Activated CD4-positive, alpha-beta T cell treated with anti-CD3 and anti-CD28 coated beads for 36 hours (primary cell): ENCODE measurements around the gene LIMS3. TPM values are rescaled to one million over a fixed set of nuclear protein-coding genes. Genes with fewer than 3 reads are reported as not detected.
"Not testable (repeated sequence)": the region's sequence is repeated elsewhere in the genome, so short reads cannot be mapped to it uniquely, and the experiment has no call there.

Experiments used
- ATAC-seq: fragments of 200-7000 bp; cut with Tn5 transposase; one replicate; pipeline ENCODE4 v1.10.0; 2021; ENCODE audit warnings: mild to moderate bottlenecking, moderate library complexity
- CTCF ChIA-PET: fragments of 350-600 bp; sonication (Branson Sonifier 250); formaldehyde crosslinking; loops from one replicate; lab custom pipeline; 2021; ENCODE audit warnings: antibody characterized with exemption; lab: Charles Lee
- POLR2A ChIA-PET: fragments of 350-600 bp; sonication (Branson Sonifier 250); formaldehyde crosslinking; loops from one replicate; lab custom pipeline; 2021; ENCODE audit warnings: antibody characterized with exemption, inconsistent platforms; lab: Charles Lee
- DNase-seq: peaks from one replicate; pipeline ENCODE4 v3.0.0-alpha.2; 2020
- H3K27ac Mint-ChIP-seq: one replicate; pipeline ENCODE4 v1.8.0; 2021; ENCODE audit warnings: mixed read lengths
- H3K27me3 Mint-ChIP-seq: one replicate; pipeline ENCODE4 v1.8.0; 2021; ENCODE audit warnings: mixed read lengths
- H3K36me3 Mint-ChIP-seq: one replicate; pipeline ENCODE4 v1.8.0; 2021; ENCODE audit warnings: low read depth, mixed read lengths
- H3K4me1 Mint-ChIP-seq: one replicate; pipeline ENCODE4 v1.8.0; 2021; ENCODE audit warnings: mixed read lengths
- H3K4me3 Mint-ChIP-seq: one replicate; pipeline ENCODE4 v1.8.0; 2021; ENCODE audit warnings: mild to moderate bottlenecking, moderate library complexity, mixed read lengths
- H3K9me3 Mint-ChIP-seq: one replicate; pipeline ENCODE4 v1.8.0; 2021; ENCODE audit warnings: low read depth, mixed read lengths
- intact Hi-C, 2 experiments: fragments of 100-400 bp; cut with DNase I in 1 of 2; cut with micrococcal nuclease in 1 of 2; formaldehyde crosslinking; loops; one replicate each; pipeline versions ENCODE4 v1.14.2 to v1.15.1; 2022 to 2024; cut with DNase I, micrococcal nuclease
- total RNA-seq, 2 experiments: library from RNA; stranded (reverse); gene quantifications; one replicate each; pipeline ENCODE4 v1.2.3, GENCODE V29; 2021

The LIMS3 gene, protein sequence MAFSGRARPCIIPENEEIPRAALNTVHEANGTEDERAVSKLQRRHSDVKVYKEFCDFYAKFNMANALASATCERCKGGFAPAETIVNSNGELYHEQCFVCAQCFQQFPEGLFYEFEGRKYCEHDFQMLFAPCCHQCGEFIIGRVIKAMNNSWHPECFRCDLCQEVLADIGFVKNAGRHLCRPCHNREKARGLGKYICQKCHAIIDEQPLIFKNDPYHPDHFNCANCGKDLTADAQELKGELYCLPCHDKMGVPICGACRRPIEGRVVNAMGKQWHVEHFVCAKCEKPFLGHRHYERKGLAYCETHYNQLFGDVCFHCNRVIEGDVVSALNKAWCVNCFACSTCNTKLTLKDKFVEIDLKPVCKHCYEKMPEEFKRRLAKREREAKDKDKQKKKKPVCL
- total RNA-seq: under 1 TPM; 0.11 to 0.18 TPM

DNA sequence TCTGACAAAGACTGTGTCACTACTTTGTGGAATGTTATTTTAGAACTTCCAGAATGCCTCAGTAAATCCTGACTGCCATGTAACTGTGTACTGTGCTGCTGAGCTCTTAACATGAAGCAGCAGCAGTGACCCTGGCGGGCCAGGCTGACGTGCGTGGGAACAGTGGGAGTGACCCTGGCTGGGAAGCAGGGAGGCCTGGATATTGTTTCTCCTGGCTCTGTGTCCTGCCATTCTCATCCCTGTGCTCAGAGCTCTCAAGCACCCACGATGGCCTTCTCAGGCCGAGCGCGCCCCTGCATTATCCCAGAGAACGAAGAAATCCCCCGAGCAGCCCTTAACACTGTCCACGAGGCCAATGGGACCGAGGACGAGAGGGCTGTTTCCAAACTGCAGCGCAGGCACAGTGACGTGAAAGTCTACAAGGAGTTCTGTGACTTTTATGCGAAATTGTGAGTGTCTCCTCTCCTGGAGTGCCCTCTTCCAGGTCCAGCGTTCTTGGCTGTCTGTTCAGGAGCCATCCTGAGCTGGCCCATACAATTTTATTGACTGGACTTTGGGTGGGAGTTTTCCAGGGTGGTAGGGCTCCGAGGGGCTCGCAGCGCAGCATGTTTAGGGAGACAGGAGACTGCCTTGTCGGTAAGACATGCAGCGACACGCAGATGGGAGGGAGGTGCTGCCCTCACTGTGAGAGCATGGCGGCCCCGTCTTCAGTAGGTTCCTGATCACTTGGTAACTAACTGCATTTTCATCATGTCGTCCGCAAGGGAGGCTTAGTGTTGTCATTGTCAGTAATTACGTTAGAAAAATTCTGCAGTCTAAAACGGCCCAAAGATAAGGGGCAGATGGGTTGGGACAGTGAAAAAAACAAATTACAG is at the start of gene LIMS3:
Gene LIMS3 (plus strand): TSS at position 227 of the 875 bp plus-strand sequence. CDS start 41 bp downstream, at position 268.
- H3K27me3 Mint-ChIP-seq, POLR2A ChIA-PET, H3K36me3 Mint-ChIP-seq, H3K4me1 Mint-ChIP-seq, ATAC-seq, H3K4me3 Mint-ChIP-seq, CTCF ChIA-PET, H3K27ac Mint-ChIP-seq, H3K9me3 Mint-ChIP-seq, DNase-seq, intact Hi-C loops: not testable (repeated sequence)

GRCh38 chr2:109871129-109871751 is 27.2 kb upstream of the LIMS3 start:
- intact Hi-C loops, H3K36me3 Mint-ChIP-seq, H3K4me3 Mint-ChIP-seq, H3K4me1 Mint-ChIP-seq, DNase-seq, CTCF ChIA-PET, H3K27ac Mint-ChIP-seq, H3K27me3 Mint-ChIP-seq, POLR2A ChIA-PET, H3K9me3 Mint-ChIP-seq: not testable (repeated sequence)
- peak; percentile 89 for ATAC-seq

DNA sequence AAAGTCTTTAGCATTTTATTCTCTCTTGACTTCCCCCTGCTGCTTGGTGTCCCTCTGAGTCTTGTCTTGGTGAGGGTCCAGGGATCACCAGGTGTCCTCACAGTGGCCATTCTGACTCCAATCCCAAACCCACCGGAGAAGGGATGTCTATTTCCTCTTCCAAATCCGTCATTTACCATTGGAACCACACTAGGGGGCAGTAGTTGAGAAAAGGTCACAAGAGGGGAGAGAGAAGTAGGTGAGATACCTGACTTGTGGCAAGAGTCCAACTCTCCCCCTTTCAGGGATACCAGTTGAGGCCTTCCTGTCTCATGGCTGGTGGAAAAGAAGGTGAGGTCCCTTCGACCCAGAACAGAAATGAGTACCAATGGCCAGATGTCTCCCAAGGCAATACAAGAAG is 21.9 kb upstream of the LIMS3 start:
- H3K4me1 Mint-ChIP-seq, CTCF ChIA-PET, DNase-seq, H3K36me3 Mint-ChIP-seq, intact Hi-C loops, H3K4me3 Mint-ChIP-seq, H3K27ac Mint-ChIP-seq, H3K9me3 Mint-ChIP-seq, POLR2A ChIA-PET, ATAC-seq, H3K27me3 Mint-ChIP-seq: not testable (repeated sequence)

GRCh38 chr2:109882112-109882511 is 16.4 kb upstream of the LIMS3 start:
- ATAC-seq, intact Hi-C loops, H3K27ac Mint-ChIP-seq, POLR2A ChIA-PET, H3K27me3 Mint-ChIP-seq, H3K4me1 Mint-ChIP-seq, H3K36me3 Mint-ChIP-seq, H3K4me3 Mint-ChIP-seq, CTCF ChIA-PET, DNase-seq, H3K9me3 Mint-ChIP-seq: not testable (repeated sequence)

DNA sequence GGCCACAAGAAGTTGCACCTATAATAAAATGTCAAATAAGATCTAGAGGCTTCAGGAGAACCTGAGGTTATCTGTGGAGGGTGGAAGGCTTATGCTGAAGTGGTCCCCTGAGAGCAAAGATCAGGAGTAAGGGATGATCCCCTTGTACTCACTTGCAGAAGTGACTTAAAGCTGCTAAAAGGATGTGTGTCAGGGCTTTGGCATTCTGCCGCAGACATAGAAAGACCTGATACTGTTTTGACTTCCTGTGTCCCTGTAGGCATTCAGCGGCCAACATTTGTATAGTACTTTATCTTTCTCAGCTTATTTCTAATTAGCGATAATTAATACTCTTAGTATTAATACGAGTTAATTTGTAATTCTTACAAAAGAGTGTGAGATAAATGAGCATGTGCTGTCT is 10.1 kb upstream of the LIMS3 start:
- H3K9me3 Mint-ChIP-seq, H3K27ac Mint-ChIP-seq, DNase-seq, H3K36me3 Mint-ChIP-seq, ATAC-seq, H3K4me3 Mint-ChIP-seq, intact Hi-C loops, H3K4me1 Mint-ChIP-seq, H3K27me3 Mint-ChIP-seq, CTCF ChIA-PET, POLR2A ChIA-PET: not testable (repeated sequence)

- H3K27ac Mint-ChIP-seq, CTCF ChIA-PET: not testable (repeated sequence)
- peak; percentile 74 for ATAC-seq
Measured at GRCh38 chr2:109889909-109890308, 8.6 kb upstream of the LIMS3 start.

DNA sequence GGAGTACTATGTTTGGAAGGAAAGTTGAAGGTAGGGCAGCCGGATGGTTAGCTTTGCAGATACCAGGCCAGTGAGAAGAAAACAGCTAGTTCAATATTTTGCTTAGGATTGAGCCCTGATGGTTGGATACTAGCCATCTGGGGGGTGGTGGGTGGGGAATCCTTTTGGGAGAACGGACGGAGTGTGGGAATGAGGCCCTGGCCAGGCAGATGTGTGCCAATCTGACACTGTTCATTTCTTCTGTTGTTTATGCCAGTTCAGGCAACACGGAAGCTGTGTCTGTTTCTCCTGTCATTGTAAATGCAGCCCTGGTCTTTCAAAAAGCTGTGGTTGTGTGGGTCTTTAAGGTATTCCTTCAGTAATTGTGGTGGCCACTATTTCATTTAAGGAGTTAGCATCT is 7.5 kb upstream of the LIMS3 start:
- CTCF ChIA-PET, POLR2A ChIA-PET, ATAC-seq: not testable (repeated sequence)

More at GRCh38 chr2:109889909-109890308, 8.6 kb upstream of the LIMS3 start:
- DNase-seq, H3K4me1 Mint-ChIP-seq, intact Hi-C loops, H3K9me3 Mint-ChIP-seq, H3K36me3 Mint-ChIP-seq, POLR2A ChIA-PET, H3K27me3 Mint-ChIP-seq, H3K4me3 Mint-ChIP-seq: not testable (repeated sequence)

DNA sequence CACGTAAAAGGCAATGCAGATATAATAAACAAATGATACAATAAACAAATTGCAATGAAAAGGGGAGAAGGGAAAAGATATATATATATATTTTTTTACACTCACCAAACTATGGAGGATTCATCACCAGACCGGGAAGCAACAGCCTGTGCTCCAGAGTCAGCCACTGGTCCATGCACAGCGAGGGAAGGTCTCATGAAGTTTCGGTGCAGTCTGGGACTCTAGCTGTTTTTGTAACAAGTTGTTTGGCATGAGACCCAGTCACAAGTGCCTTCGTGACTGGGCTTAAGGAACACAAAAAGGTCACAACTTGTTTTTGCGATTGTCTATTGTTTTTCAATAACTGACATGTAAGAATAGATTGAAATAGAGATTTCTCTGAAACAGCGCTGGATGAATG is 4.8 kb upstream of the LIMS3 start:
- H3K9me3 Mint-ChIP-seq, H3K27ac Mint-ChIP-seq, H3K27me3 Mint-ChIP-seq, H3K4me1 Mint-ChIP-seq, H3K4me3 Mint-ChIP-seq, ATAC-seq, DNase-seq, H3K36me3 Mint-ChIP-seq, CTCF ChIA-PET, intact Hi-C loops, POLR2A ChIA-PET: not testable (repeated sequence)

More for the DNA sequence above, 7.5 kb upstream of the LIMS3 start:
- intact Hi-C loops, H3K4me1 Mint-ChIP-seq, H3K27me3 Mint-ChIP-seq, DNase-seq, H3K36me3 Mint-ChIP-seq, H3K4me3 Mint-ChIP-seq, H3K9me3 Mint-ChIP-seq, H3K27ac Mint-ChIP-seq: not testable (repeated sequence)

GRCh38 chr2:109894141-109894540 is 4.3 kb upstream of the LIMS3 start:
- H3K4me3 Mint-ChIP-seq, DNase-seq, H3K27me3 Mint-ChIP-seq, POLR2A ChIA-PET, H3K4me1 Mint-ChIP-seq, intact Hi-C loops, H3K9me3 Mint-ChIP-seq, ATAC-seq, CTCF ChIA-PET, H3K27ac Mint-ChIP-seq, H3K36me3 Mint-ChIP-seq: not testable (repeated sequence)

DNA sequence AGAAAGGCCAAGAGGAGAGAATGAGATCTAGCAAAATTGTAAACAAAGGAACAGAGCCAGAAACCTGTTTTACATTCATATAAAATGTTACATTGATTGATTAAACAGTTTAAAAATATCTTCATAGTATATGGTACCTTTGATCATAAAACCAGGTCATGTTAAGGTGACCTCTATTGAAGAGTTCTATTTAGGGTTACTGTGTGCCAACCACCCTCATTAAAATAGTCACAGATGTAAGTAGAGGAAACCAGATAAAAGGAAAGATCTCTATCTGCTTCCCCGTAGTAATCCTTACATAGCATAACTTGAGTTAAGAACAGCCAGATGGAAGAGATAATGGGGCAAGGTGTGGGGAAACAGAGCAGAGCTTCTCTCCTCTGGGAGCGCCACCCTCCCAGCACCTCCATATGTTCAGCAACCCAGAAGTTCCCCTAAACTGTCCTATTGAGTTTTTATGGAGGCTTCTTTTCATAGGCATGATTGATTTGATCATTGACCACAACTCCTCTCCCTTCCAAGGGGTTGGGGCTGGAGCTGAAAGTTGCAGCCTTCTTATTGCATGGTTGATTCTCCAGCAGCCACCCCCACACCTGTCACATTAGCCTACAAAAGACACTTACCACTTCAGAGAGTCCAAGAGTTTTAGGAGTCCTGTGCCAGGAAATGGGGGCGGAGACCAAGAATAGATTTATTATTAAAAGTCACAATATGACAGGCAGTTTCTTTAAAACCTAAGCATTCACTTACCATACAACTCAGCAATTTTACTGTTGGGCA is 3.2 kb upstream of the LIMS3 start:
- H3K27ac Mint-ChIP-seq, CTCF ChIA-PET, intact Hi-C loops, H3K4me1 Mint-ChIP-seq, DNase-seq, H3K4me3 Mint-ChIP-seq, H3K9me3 Mint-ChIP-seq, POLR2A ChIA-PET, H3K27me3 Mint-ChIP-seq, H3K36me3 Mint-ChIP-seq: not testable (repeated sequence)
- ATAC-seq: peak; percentile 25

- H3K9me3 Mint-ChIP-seq, DNase-seq, H3K4me1 Mint-ChIP-seq, intact Hi-C loops, CTCF ChIA-PET, POLR2A ChIA-PET, H3K4me3 Mint-ChIP-seq, H3K36me3 Mint-ChIP-seq, H3K27ac Mint-ChIP-seq, H3K27me3 Mint-ChIP-seq: not testable (repeated sequence)
- ATAC-seq: peak; percentile 97
Measured at GRCh38 chr2:109896212-109896611, 2.3 kb upstream of the LIMS3 start.
